HG03575 (cell line): Measurements from ENCODE around the gene IQGAP3.

Experiments used
- ATAC-seq: cut with Tn5 transposase; IDR thresholded peaks from one replicate; pipeline ENCODE4 v1.9.1; 2021; ENCODE audit not compliant: unreplicated experiment, insufficient number of reproducible peaks, low FRiP score; ENCODE audit errors: extremely low read depth

IQGAP3 gene

GRCh38 chr1:156491151-156491949 is 81.0 kb downstream of the IQGAP3 start:
- ATAC-seq = no peak

GRCh38 chr1:156490401-156491032 is 81.8 kb downstream of the IQGAP3 start:
- ATAC-seq = no peak

- ATAC-seq = no peak
These were observed 82.5 kb downstream of the IQGAP3 start for GRCh38 chr1:156489935-156490293.

GRCh38 chr1:156489166-156489934 is 83.0 kb downstream of the IQGAP3 start:
- no peak for ATAC-seq

- peak; percentile 42 for ATAC-seq
These were observed 83.7 kb downstream of the IQGAP3 start for GRCh38 chr1:156488566-156489165.

- no peak for ATAC-seq
These were observed 84.5 kb downstream of the IQGAP3 start for GRCh38 chr1:156487862-156488261.

GRCh38 chr1:156486421-156487344 is 85.7 kb downstream of the IQGAP3 start:
- no peak for ATAC-seq

- no peak for ATAC-seq
These were observed 86.4 kb downstream of the IQGAP3 start for GRCh38 chr1:156485984-156486383.

GRCh38 chr1:156484480-156485058 is 87.8 kb downstream of the IQGAP3 start:
- no peak for ATAC-seq

- no peak for ATAC-seq
These were observed 89.0 kb downstream of the IQGAP3 start for GRCh38 chr1:156483397-156483796.

GRCh38 chr1:156482276-156482675 is 90.1 kb downstream of the IQGAP3 start:
- no peak for ATAC-seq

GRCh38 chr1:156481527-156481926 is 90.8 kb downstream of the IQGAP3 start:
- ATAC-seq = no peak

GRCh38 chr1:156480411-156481192 is 91.8 kb downstream of the IQGAP3 start:
- ATAC-seq = no peak

GRCh38 chr1:156480016-156480370 is 92.4 kb downstream of the IQGAP3 start:
- no peak for ATAC-seq

- no peak for ATAC-seq
These were observed 93.0 kb downstream of the IQGAP3 start for GRCh38 chr1:156479093-156480015.

- no peak for ATAC-seq
These were observed 94.1 kb downstream of the IQGAP3 start for GRCh38 chr1:156478250-156478627.
